Nephron progenitor cell (in vitro differentiated cells): ENCODE measurements around the gene PDS5B.

ENCODE experiments used
- DNase-seq: peaks from one replicate; pipeline ENCODE4 v3.0.0; 2021
- H3K27ac Mint-ChIP-seq: 2 replicates; pipeline ENCODE4 v1.8.0; 2021; ENCODE audit warnings: mild to moderate bottlenecking, moderate library complexity, mixed read lengths
- H3K27me3 Mint-ChIP-seq: 2 replicates; pipeline ENCODE4 v1.8.0; 2021; ENCODE audit warnings: mild to moderate bottlenecking, low read depth, mixed read lengths; ENCODE audit not compliant: poor library complexity
- H3K36me3 Mint-ChIP-seq: 2 replicates; pipeline ENCODE4 v1.8.0; 2021; ENCODE audit warnings: low read depth, mixed read lengths
- H3K4me1 Mint-ChIP-seq: 2 replicates; pipeline ENCODE4 v1.8.0; 2021; ENCODE audit warnings: mixed read lengths
- H3K4me3 Mint-ChIP-seq: 2 replicates; pipeline ENCODE4 v1.8.0; 2021; ENCODE audit warnings: mild to moderate bottlenecking, moderate library complexity, mixed read lengths
- H3K9me3 Mint-ChIP-seq: 2 replicates; pipeline ENCODE4 v1.8.0; 2021; ENCODE audit warnings: mild to moderate bottlenecking, moderate library complexity, mixed read lengths
- CTCF ChIP-seq: fragments of 200-600 bp; sonication (generic); IDR thresholded peaks from 2 replicates; pipeline ENCODE4 v1.5.0; 2021; ENCODE audit warnings: antibody characterized with exemption

PDS5B gene

GRCh38 chr13:32759152-32759551 lies 172.9 kb downstream of the PDS5B start:
- no peak overlapping the region for H3K4me3 Mint-ChIP-seq
- no peak overlapping the region for H3K27ac Mint-ChIP-seq
- H3K27me3 Mint-ChIP-seq, result no peaks in the 10 kb centered on the region
- H3K36me3 Mint-ChIP-seq, result peaks cover 69% of the 10 kb centered on the region
- H3K4me1 Mint-ChIP-seq, result no peaks in the 10 kb centered on the region
- no peak for TF ChIP-seq CTCF
- peaks cover 10% of the 10 kb centered on the region for H3K9me3 Mint-ChIP-seq
- no peak for DNase-seq

GRCh38 chr13:32761472-32761871 lies 175.2 kb downstream of the PDS5B start:
- H3K36me3 Mint-ChIP-seq, result peaks cover 64% of the 10 kb centered on the region
- no peaks in the 10 kb centered on the region for H3K4me1 Mint-ChIP-seq
- H3K27me3 Mint-ChIP-seq, result no peaks in the 10 kb centered on the region
- no peak for TF ChIP-seq CTCF
- peaks cover 10% of the 10 kb centered on the region for H3K9me3 Mint-ChIP-seq
- no peak overlapping the region for H3K4me3 Mint-ChIP-seq
- DNase-seq, result no peak
- no peak overlapping the region for H3K27ac Mint-ChIP-seq

GRCh38 chr13:32779119-32779518 lies 192.9 kb downstream of the PDS5B start:
- Mint-ChIP-seq H3K27me3 (peaks cover 4% of the 10 kb centered on the region), H3K27ac (no peak overlapping the region), H3K36me3 (peaks cover 65% of the 10 kb centered on the region), H3K9me3 (peaks cover 18% of the 10 kb centered on the region), H3K4me1 (no peaks in the 10 kb centered on the region), H3K4me3 (no peak overlapping the region)
- no peak for TF ChIP-seq CTCF
- no peak for DNase-seq

GRCh38 chr13:32781906-32782305 lies 195.7 kb downstream of the PDS5B start:
- H3K36me3 Mint-ChIP-seq, result peaks cover 49% of the 10 kb centered on the region
- no peak for TF ChIP-seq CTCF
- H3K27me3 Mint-ChIP-seq, result peaks cover 4% of the 10 kb centered on the region
- H3K9me3 Mint-ChIP-seq, result peaks cover 18% of the 10 kb centered on the region
- no peaks in the 10 kb centered on the region for H3K4me1 Mint-ChIP-seq
- H3K4me3 Mint-ChIP-seq, result no peak overlapping the region
- no peak overlapping the region for H3K27ac Mint-ChIP-seq
- DNase-seq, result no peak

GRCh38 chr13:32783067-32783466 lies 196.8 kb downstream of the PDS5B start:
- DNase-seq, result no peak
- H3K36me3 Mint-ChIP-seq, result peaks cover 37% of the 10 kb centered on the region
- H3K9me3 Mint-ChIP-seq, result peaks cover 16% of the 10 kb centered on the region
- H3K4me3 Mint-ChIP-seq, result no peak overlapping the region
- peaks cover 4% of the 10 kb centered on the region for H3K27me3 Mint-ChIP-seq
- no peaks in the 10 kb centered on the region for H3K4me1 Mint-ChIP-seq
- TF ChIP-seq CTCF, result no peak
- H3K27ac Mint-ChIP-seq, result no peak overlapping the region

GRCh38 chr13:32790731-32791130 lies 204.5 kb downstream of the PDS5B start:
- Mint-ChIP-seq H3K4me3 (no peak overlapping the region), H3K27ac (no peak overlapping the region), H3K36me3 (peaks cover 5% of the 10 kb centered on the region), H3K4me1 (peaks cover 5% of the 10 kb centered on the region), H3K27me3 (no peaks in the 10 kb centered on the region), H3K9me3 (no peaks in the 10 kb centered on the region)
- TF ChIP-seq CTCF, result no peak
- DNase-seq, result no peak
